PFSK-1 (cell line): Measurements from ENCODE around the gene HOXB13.

Experiments used
- FOXP2 ChIP-seq: optimal IDR thresholded peaks from 2 replicates; pipeline ENCODE3; 2011; ENCODE audit warnings: borderline replicate concordance, control low read depth, inconsistent platforms; ENCODE audit not compliant: insufficient read depth; ENCODE audit errors: extremely low read length, extremely low read depth
- POLR2AphosphoS5 ChIP-seq: IDR thresholded peaks from 2 replicates; pipeline ENCODE4 v1.6.1; 2012; ENCODE audit warnings: low read depth, mild to moderate bottlenecking, control low read depth, low read length, moderate library complexity
- SIN3A ChIP-seq: IDR thresholded peaks from 2 replicates; pipeline ENCODE4 v1.6.1; 2012; ENCODE audit warnings: mild to moderate bottlenecking, low read length, moderate library complexity, borderline replicate concordance; ENCODE audit not compliant: insufficient read depth
- TAF1 ChIP-seq: IDR thresholded peaks from 2 replicates; pipeline ENCODE4 v1.6.1; 2012; ENCODE audit warnings: low read length, control low read depth, borderline replicate concordance; ENCODE audit not compliant: insufficient read depth
- TF ChIP-seq, protein P1 (sequence below), 2 experiments: IDR thresholded peaks; 2 replicates each; pipeline versions ENCODE4 v1.6.1 to v1.8.0; 2011 to 2012; ENCODE audit warnings: low read depth in 2 of 2, low read length in 2 of 2, control low read depth in 1 of 2, inconsistent platforms in 1 of 2, mild to moderate bottlenecking in 1 of 2, moderate library complexity in 1 of 2; ENCODE audit not compliant: insufficient read depth in 1 of 2

Gene HOXB13

GRCh38 chr17:48726114-48726915 lies 2.2 kb downstream of the HOXB13 start:
- TF ChIP-seq POLR2AphosphoS5, result no peak
- TF ChIP-seq FOXP2, result no peak
- TF ChIP-seq, protein P1, sequence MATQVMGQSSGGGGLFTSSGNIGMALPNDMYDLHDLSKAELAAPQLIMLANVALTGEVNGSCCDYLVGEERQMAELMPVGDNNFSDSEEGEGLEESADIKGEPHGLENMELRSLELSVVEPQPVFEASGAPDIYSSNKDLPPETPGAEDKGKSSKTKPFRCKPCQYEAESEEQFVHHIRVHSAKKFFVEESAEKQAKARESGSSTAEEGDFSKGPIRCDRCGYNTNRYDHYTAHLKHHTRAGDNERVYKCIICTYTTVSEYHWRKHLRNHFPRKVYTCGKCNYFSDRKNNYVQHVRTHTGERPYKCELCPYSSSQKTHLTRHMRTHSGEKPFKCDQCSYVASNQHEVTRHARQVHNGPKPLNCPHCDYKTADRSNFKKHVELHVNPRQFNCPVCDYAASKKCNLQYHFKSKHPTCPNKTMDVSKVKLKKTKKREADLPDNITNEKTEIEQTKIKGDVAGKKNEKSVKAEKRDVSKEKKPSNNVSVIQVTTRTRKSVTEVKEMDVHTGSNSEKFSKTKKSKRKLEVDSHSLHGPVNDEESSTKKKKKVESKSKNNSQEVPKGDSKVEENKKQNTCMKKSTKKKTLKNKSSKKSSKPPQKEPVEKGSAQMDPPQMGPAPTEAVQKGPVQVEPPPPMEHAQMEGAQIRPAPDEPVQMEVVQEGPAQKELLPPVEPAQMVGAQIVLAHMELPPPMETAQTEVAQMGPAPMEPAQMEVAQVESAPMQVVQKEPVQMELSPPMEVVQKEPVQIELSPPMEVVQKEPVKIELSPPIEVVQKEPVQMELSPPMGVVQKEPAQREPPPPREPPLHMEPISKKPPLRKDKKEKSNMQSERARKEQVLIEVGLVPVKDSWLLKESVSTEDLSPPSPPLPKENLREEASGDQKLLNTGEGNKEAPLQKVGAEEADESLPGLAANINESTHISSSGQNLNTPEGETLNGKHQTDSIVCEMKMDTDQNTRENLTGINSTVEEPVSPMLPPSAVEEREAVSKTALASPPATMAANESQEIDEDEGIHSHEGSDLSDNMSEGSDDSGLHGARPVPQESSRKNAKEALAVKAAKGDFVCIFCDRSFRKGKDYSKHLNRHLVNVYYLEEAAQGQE (IDR thresholded peaks at IDR 0.05; ENCODE audit: insufficient read depth in 1 of 2, low read depth in 2 of 2, low read length in 2 of 2), result no peak
- TF ChIP-seq SIN3A, result no peak
- no peak for TF ChIP-seq TAF1

GRCh38 chr17:48725288-48726064 lies 3.1 kb downstream of the HOXB13 start:
- TF ChIP-seq, protein P1 (IDR thresholded peaks at IDR 0.05; ENCODE audit: insufficient read depth in 1 of 2, low read depth in 2 of 2, low read length in 2 of 2), result no peak
- TF ChIP-seq SIN3A (no peak), POLR2AphosphoS5 (no peak), FOXP2 (no peak), TAF1 (no peak)

GRCh38 chr17:48725004-48725287 lies 3.6 kb downstream of the HOXB13 start:
- TF ChIP-seq TAF1 (no peak), SIN3A (no peak), POLR2AphosphoS5 (no peak), FOXP2 (no peak)
- TF ChIP-seq, protein P1 (IDR thresholded peaks at IDR 0.05; ENCODE audit: insufficient read depth in 1 of 2, low read depth in 2 of 2, low read length in 2 of 2), result no peak

GRCh38 chr17:48724251-48725003 lies 4.1 kb downstream of the HOXB13 start:
- no peak for TF ChIP-seq TAF1

- TF ChIP-seq TAF1, result no peak
- TF ChIP-seq SIN3A, result no peak
- no peak for TF ChIP-seq FOXP2
- TF ChIP-seq POLR2AphosphoS5, result no peak
- TF ChIP-seq, protein P1 (IDR thresholded peaks at IDR 0.05; ENCODE audit: insufficient read depth in 1 of 2, low read depth in 2 of 2, low read length in 2 of 2), result no peak
These were observed 4.9 kb downstream of the HOXB13 start for GRCh38 chr17:48723423-48724250.
